Measurements from ENCODE around the gene PDIA5.
"Not testable (repeated sequence)": the region's sequence is repeated elsewhere in the genome, so short reads cannot be mapped to it uniquely, and the experiment has no call there.

The PDIA5 gene

DNA sequence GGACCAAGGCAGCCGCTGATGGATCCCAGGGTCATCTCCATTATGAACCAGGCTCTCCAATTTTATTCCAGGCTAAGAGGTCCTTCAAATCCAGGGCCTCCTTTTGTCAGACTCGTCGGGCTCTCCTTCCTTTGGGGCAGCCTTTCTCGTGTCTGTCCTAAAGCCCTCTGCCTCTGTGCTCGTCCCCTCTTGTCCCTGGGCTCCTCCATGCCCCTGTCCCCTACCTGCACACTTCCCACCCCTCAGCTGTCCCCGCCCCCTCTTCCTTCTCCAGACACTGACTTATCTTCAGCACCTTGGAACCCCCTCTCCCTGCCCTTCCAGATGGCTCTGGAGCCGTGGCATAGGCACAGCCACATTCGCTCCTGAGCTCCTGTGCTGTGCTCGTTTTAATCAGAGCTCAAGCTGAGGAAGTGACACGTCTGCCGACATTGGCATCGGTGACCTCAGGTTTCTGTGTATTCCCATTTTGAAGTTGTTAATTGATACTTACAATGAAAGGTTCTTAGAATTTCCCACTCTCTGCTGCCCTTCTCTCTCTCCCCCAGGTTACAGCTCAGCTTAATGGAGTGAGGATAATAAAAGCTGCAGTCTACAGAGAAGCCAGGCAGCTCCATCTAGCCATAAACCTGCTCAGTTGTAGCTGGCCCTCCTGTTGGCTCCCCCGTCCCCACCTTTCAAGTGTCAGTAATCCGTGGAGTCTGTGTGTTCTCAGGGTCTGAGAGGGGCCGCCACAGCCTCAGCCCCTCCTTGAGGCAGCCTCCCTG lies 83.8 kb downstream of the PDIA5 start:
- no peak for DNase-seq (ENCODE audit: low read depth)

DNA sequence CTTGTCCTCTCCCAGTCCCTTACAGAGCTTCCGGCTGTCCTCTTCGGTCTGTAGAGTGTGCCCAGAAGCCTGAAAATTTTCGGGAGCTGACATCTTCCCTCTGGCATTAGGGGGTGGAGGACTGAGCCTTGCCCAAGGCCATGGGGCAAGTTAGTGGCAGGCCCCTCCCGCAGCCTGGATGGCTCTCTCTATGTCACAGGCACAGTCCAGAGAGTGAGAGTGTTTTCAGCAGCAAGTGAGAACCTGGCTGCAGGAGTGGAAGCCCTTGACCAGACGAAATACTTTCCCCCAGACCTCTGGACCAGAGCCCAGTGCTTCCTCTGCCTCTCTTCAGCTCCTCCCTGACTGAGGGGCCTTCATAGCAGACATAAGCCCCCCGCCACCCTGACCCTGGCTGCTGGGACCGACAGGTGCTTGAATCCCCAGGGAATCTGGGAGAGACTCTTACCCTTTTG lies 84.5 kb downstream of the PDIA5 start:
- no peak for DNase-seq (ENCODE audit: low read depth)

DNA sequence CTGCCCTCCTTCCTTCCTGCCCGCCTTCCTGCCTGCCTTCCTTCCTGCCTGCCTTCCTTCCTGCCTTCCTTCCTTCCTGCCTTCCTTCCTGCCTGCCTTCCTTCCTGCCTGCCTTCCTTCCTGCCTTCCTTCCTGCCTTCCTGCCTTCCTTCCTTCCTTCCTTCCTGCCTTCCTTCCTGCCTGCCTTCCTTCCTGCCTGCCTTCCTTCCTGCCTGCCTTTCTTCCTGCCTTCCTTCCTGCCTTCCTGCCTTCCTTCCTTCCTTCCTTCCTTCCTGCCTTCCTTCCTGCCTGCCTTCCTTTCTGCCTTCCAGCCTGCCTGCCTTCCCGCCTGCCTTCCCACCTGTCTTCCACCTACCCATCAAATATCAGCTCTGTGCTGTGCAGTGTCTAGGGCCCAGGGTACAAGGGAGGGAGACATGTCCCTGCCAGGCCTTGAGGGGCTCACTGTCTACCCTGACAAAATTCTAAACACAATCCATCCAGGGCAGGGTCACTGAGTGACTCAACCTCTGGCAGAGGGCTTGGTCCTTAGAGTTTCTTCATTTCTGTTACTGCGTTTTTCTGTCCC lies 85.1 kb downstream of the PDIA5 start:
- not testable (repeated sequence) for DNase-seq (ENCODE audit: low read depth)

DNA sequence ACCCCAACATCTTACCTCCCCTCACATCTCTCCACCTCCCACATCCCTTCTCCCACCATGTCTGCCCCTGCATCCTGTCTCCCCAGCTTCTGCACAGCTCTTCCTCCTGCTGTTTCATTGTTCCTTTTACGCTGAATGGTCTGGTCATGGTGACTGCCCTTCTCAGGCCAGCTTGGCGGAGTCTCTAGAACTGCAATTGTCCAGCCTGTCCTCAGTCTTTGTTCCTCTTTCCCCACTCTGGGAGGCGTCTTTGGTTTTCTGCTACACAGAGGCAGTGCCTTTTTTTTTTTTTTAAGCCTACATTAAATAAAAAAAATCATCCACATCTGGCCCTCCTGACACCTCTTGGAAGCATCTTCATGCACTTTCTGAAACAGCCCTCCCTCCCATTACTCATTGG lies 85.9 kb downstream of the PDIA5 start:
- DNase-seq (ENCODE audit: low read depth) = no peak

DNA sequence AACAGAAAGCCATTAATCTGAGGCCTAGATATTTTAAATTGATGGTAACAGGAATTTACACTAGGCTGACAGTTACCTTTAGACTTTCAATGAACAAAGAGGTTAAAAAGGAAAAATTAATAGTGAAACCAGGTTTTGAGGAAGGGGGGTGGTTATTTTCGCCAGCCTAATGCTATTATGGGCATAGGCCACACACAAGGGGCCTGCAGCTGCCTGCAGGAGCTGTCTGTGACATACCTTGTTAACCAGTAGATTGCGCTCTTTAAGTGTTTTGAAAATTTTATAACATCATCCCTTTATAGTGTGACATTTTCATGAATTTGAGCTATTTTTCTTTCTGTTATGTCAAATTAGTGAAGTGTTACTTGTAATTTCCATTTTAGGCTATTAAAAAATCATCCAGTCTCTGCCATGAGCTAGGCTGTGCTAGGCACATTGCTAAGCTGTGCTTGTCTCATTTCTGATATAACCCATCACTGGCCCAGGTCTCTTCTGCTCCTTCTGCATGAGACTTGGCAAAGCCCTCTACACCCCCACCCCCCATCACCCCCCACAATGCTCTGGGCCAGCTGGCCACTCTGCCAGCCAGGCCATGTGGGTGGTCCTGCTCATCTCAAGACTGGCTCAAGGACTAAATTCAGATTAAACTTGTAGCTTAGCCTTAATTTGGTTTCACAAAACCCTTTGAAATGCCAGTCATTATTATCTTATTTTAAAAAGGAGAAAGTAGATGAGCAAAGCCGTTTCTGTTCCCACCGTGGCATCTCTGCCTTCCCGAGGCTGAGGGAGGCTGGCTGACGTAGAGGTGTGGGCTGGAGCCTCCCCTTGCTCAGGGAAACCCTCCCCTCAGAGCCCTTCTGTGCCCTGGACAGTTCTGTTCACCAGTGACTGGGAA lies 86.5 kb downstream of the PDIA5 start:
- no peak for DNase-seq (ENCODE audit: low read depth)

DNA sequence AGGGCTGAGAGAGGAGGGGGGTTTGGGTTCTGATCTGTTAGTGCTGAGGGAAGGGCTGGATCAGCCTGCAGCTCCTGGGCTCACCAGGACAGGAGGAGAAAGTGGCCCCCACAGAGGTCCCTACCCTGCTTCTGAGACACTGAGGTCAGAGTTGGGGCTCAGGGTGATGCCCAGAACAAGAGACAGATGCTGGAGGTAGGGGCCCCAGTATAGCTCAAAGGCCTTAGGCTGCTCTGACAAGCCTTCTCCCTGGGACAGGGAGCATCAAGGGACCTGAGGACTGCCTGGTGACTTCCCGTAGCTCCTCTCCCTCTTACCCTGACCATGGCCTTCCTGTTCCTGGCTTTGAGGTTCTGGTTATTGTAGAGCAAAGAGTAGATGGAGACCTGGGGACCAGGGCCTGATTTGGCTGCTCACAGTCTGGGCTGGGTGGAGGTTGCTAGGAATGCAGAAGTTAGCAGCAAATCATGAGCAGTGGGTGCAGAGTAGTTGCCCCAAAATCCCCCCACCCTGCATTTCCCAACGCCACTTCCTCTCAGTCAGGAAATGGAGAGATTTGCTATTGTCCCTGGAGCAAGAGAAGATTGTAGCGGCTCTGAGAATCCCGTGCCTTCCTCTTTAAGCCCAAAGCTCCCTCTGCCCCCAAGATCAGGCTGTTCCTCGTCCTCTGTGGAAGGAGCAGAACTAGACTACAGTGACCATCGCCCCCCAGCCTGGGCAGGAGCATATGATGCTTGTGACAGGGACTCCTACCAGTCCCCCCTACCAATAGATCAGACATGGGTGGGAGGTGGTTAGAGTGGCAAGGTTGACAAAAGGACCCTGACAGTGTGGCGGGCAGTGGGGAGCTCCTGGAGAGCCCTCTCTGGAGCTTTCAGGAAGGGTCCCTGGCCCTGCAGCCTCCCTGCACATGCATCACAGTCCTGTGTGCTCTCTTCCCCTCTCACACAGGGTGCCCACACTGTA lies 87.5 kb downstream of the PDIA5 start:
- no peak for DNase-seq (ENCODE audit: low read depth)

DNA sequence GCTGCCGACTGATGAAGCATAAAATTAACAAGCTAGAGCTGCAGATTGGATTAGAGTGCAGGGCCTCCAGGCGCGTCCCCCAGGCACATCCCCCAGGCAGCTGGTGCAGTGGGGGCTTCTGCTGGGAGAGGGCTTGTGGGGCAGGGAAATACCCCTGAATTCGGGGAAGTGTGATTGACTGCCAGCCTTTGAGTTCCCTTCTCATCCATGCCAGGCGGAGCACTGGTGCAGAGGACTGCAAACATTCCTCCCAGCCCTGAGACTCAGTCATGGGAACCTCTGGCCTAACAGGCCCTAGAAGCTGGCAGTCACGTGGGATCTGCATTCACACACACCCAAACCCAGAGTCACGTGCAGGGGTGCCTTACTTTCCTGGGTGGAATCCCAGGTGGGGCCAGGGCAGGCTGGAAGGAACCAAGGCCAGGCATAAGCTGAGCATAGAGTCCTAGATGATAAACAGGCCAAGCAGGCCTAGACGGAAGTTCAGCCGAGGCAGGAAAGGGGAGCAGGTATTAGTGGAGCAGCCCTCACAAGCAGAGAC lies 88.7 kb downstream of the PDIA5 start:
- DNase-seq (ENCODE audit: low read depth) = no peak

DNA sequence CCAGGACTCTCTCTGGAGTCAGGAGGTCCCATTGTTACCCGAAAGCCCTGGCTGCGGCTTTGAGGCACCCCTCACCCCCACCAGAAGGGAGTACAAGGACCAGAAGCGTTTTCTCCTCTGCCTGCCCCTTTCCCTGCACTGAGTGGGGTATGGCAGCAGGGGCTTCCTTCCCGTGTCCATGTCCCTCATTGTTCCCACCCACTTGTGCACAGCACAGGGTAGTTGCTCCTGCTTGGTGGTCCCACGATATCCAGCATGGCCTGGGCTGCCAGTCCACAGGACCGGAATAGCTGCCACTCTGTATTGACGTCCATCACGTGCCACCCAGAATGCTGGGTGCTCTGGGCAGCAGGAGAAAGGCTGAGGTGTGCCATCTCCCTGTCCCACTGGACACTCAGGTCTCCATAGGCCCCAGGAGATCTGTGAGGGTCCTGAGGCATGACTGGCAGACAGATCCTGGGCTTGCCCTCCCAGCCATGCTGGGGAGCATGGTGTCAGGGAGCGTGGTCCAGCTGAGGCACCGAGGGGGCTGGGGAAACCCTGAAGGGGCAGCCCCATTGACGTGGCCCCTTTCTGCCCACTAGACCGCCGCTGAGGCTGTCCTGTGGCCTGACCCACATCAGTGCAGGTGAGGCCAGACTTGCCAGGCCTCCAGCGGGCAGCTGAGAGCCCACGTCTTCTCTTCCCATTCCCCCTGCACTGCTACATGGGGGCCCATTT lies 89.6 kb downstream of the PDIA5 start:
- DNase-seq (ENCODE audit: low read depth) = no peak

DNA sequence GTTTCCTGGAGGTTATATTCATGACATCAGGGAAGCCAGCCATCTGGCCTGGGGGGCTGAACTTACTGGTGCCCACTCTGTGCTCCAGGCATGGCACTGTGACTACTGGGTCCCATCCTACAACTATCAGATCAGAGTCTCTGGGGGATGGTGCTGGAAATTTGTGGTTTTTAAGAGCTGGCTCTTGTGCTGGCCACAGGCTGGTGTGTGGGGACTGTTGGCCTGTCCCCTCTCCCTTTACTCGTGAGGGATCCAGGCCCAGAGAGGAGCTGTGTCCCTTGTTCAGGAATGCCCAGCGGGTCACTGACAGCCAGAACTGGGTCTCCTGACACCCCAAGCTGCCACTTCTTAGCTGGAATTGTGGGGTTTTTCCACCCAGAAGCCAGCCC lies 90.4 kb downstream of the PDIA5 start:
- DNase-seq (ENCODE audit: low read depth) = no peak

DNA sequence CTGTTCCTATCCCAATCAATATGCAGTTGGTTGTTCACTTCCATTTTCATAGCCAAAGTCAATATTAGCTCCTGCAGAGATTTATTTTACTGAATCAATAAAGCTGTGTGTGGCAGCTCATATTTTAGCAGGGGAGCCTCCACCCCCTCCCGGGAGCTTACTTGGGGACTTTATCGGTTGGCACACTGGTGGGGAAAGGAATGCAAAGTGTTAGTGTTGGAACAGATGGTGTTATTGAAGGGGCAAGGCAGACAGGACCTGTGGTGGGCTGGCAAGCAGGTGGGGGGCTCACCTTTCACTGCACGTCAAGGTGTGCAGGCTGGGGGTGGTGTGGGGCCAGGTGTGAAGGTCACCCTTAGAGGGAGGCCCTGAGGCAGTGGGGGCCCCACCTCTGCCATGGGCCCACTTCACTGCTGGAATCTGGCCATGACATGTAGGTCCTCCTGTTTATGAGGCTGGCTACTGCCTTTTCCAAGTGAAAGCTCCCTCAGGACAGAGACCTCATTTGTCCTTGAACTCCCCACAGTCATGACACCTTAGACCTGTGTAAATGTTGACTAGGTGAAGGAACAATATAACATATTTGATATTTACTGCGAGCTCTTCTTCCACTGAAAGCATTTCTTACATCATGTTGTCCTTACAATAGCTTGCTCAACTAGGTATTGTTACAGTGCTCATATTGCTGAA lies 90.9 kb downstream of the PDIA5 start:
- DNase-seq (ENCODE audit: low read depth) = no peak

DNA sequence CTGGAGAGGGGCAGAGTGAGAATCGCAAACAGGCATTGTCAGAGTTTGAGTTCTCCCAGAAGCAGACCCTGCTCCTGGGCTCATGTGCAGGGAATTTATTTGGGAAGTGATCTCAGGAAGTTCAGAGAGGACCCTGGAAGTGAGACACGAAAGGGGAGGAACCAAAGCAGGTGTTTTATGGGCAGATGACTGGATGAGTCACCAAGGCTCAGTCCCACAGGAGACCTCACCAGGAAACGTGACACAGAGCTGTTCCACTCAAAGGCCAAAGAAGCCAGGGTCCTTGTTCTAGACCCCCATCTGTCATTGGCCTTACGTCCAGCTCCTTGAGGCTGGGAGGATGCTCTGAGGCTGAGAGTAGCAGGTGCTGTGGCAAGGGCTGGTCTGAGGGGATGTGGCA lies 91.5 kb downstream of the PDIA5 start:
- DNase-seq (ENCODE audit: low read depth) = no peak

DNA sequence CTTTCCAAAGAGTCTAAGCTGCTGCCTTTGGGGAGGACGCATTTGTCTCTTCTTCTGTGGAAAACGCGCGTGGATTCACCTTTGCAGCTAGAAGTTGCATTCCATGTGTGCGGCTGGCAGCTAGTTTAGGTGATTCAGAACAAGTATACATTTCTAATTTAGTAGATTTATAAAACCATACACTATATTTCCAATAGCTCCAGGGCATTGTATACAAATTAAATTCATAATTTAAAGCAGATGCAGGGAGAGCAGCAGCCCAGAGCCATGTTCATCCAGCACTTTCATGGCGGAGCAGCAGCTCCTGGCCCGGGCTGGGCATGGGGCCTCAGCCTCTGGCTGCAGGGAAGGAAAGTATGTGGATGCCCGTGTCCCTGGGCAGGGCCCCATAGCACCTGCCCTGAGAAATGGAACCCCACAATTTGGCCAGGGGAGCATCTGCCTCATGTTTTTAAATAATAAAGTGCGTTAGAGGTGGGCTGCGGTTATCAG lies 92.1 kb downstream of the PDIA5 start:
- DNase-seq (ENCODE audit: low read depth) = no peak

DNA sequence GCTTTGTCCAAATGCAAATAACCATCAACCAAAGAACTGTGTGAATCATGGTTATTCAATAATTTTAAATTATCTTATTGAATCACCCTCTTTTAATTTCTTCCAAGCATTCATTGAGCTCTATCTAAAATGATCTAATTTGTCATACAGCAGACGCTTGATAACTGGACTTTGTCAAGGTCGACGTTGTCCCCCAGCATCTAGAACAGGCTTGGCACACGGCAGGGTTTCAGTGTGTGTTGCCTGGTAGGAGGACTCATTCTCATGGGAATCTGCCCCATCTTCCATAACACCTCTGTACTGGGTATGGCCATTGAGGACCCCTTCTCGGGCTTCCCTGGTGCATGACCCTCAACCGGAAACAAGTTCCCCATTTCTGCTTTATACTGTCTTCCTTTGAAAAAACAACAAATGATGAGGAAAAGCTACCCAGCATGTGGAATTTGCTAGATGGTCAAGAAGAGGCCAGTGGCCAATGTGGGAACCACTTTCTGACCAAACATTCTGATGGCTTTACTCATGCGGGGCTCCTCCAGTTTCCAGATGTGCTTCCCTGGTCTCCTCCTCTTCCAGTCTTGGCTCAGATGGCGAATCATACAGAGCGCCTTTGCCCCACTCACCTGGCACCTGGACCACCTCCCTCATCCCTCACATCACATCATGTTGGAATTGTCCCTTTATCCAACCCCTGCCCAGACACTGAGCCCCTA lies 93.3 kb downstream of the PDIA5 start:
- DNase-seq (ENCODE audit: low read depth) = no peak

DNA sequence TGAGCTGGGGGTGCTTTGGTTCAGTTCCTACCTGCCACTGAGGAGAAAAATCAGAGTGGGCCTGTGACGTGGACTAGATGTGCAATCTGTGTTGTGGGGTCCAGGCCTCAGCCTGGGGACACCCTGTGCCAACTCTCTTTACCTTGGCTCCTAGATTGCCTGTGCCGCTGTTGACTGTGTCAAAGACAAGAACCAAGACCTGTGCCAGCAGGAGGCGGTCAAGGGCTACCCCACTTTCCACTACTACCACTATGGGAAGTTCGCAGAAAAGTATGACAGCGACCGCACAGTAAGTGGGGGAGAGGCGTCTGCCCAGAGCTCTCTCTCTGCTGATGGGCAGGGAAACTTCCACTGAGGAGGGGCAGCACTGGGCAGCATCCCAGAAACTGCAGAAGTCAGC lies 94.3 kb downstream of the PDIA5 start:
- no peak for DNase-seq (ENCODE audit: low read depth)

DNA sequence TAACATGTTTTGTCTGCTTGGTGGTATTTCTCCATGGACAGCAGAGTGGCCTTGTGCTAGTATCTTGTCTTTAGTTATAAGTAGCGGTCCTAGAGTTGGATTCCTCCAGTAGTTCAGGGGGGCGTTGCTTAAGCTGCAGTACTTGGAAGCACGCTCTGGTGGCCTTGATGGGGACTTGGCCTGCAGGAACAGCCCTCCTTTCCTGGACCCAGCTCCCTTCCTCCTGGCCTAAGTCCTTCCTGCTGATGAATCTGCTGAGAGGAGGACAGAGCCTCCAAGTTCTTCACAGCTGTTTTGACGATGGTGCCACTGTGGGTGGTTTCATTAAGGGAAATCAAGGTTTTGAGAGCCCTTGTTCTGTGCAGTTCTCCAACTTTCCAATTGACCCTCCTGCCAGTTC lies 96.3 kb downstream of the PDIA5 start:
- DNase-seq (ENCODE audit: low read depth) = no peak

DNA sequence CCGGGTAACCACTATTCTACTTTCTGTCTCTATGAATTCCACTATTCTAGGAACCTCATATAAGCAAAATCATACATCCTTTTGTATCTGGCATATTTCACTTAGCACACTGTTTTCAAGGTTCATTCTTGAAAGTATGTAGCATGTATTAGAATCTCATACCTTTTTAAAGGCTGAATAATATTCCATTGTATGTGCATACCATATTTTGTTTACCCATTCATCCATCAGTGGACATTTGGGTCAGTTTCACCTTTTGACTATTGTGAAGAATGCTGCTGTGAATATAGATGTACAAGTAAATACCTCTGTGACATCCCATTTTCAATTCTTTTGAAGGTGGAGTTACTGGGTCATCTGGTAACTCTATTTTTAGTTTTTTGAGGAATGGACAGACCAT lies 98.3 kb downstream of the PDIA5 start:
- no peak for DNase-seq (ENCODE audit: low read depth)

DNA sequence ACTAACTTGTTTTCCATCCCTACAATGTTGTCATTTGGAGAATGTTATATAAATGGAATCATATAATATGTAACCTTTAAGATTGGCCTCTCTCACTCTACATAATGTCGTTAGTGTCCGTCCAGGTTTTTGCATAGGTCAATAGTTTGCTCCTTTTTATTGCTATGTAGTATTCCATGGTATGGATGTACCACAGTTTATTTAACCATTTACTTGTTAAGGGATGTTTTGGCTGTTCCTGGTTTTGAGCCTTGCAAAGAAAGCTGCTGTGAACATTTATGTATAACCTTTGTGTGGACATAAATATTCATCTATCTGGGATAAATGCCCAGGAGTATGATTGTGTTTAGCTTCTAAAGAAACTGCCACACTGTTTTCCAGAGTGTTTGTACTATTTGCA lies 100.9 kb downstream of the PDIA5 start:
- no peak for DNase-seq (ENCODE audit: low read depth)

DNA sequence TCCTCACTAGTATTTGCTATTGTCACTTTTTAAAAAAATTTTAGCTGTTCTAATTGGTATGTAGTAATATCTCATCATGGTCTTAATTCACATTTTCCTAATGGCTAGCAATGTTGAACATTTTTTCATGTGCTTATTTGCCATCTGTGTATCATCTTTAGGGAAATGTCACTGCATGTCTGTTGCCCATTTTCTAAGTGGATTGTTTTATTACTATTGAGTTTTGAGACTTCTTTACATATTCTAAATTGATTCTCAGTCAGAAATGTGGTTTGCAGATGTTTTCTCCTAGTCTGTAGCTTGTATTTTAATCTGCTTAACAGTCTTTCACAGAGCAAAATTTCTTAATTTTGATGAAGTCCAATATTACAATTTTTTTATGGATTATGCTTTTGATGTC lies 101.3 kb downstream of the PDIA5 start:
- DNase-seq (ENCODE audit: low read depth) = no peak

DNA sequence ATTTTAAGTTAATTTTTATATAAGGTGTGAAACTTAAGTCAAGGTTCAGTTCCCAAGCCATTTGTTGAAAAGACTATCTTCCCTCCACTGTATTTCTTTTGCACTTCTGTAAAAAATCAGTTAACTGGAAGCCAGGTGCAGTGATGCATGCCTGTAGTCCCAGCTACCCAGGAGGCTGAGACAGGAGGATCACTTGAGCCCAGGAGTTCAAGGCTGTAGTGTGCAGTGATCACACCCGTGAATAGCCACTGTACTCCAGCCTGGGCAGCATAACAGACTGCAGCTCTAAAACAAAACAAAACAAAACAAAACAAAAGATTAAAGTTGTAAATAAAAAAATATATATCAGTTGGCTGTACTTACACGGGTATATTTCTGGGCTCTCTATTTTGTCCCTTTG lies 101.8 kb downstream of the PDIA5 start:
- no peak for DNase-seq (ENCODE audit: low read depth)
